ENCODE results near the gene ACTMAP. TPM values are rescaled to one million over a fixed set of nuclear protein-coding genes. Genes with fewer than 3 reads are reported as not detected.
A peak's percentile ranks its signal among the peaks of the same experiment; 100 is the strongest.

ACTMAP gene
- total and polyA plus RNA-seq, 2 of the 13 experiments (the other 11 are each of a cell fraction or from before 2014, with no cell fraction given): 2.2 to 7.9 TPM

GRCh38 chr19:40777937-40778705 lies 27.8 kb upstream of the ACTMAP start, which contains the start of gene RAB4B (continued):
- TF ChIP-seq SKI (IDR thresholded peaks at IDR 0.05; ENCODE audit: partially characterized antibody): no peak
- no peak for TF ChIP-seq SMARCC2 (IDR thresholded peaks at IDR 0.05)
- no peak for TF ChIP-seq PRDM10 (CRISPR knock-in tag; IDR thresholded peaks at IDR 0.05; ENCODE audit: low read depth)
- TF ChIP-seq HBP1 (CRISPR knock-in tag; IDR thresholded peaks at IDR 0.05; ENCODE audit: low read depth): no peak
- 0 out of 2 replicates have a peak, but pooled peaks have one; percentile 87 for TF ChIP-seq ZNF225 (CRISPR knock-in tag; IDR thresholded peaks at IDR 0.05)
- no peak for TF ChIP-seq ZNF616 (CRISPR knock-in tag; IDR thresholded peaks at IDR 0.05; ENCODE audit: low read depth)
- TF ChIP-seq TIGD3 (CRISPR knock-in tag; IDR thresholded peaks at IDR 0.05; ENCODE audit: borderline replicate concordance): no peak
- TF ChIP-seq RCOR2 (CRISPR knock-in tag; IDR thresholded peaks at IDR 0.05): no peak
- TF ChIP-seq HNRNPH1 (optimal IDR thresholded peaks at IDR 0.05; ENCODE audit: low read depth, low read length): no peak
- TF ChIP-seq ZNF878 (CRISPR knock-in tag; IDR thresholded peaks at IDR 0.05): no peak
- no peak for TF ChIP-seq ZNF788 (CRISPR knock-in tag; IDR thresholded peaks at IDR 0.05; ENCODE audit: borderline replicate concordance)
- TF ChIP-seq ARHGAP35 (CRISPR knock-in tag; IDR thresholded peaks at IDR 0.05; ENCODE audit: borderline replicate concordance): no peak; the same call in 1 of the 2 replicates
